ENCODE measurements around the gene BICRA.
"Not testable (repeated sequence)": the region's sequence is repeated elsewhere in the genome, so short reads cannot be mapped to it uniquely, and the experiment has no call there.

BICRA gene

DNA sequence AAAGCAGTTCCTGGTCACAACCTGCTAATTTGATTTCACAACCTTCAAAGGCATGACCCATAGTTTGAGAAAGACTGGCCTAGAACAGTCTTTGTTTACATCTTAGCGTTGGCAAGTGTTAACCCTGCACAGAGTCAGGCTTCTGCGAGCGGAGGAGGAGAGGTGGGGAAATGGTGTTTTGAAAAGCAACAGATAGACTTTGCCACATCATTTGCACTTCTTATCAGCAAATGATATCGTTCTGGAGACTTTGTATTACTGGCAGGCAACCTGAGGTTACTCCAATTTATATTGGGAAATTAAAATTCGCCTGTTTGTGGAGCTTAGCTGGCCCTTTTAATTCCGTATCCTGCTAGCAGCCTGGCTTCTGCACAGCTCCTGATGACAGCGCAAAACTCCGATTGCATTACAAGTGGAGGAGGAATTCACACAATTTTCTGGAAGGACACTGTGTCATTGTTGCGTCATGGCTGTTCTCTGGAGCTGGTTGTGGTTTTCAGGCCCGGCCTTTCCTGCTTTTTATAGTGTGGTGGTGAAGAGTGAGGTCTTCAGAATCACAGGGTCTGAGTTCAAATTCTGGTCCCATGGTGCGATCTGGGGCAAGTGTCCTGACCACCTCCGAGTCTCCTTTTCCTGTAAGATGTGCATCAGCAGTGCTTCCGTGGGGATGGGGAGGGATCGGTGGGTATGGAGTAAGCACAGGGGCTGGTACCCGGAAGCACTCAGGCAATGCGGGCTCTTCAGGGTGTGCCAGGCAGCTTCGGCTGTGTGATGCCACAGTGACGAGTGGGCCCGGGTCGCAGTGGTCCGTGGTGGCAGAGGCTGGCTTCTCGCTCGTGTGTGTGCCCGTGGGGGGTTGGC is 55.2 kb downstream of the BICRA start:
- peak; percentile 98 for DNase-seq

- not testable (repeated sequence) for DNase-seq
Observed at GRCh38 chr19:47668556-47668955, 59.6 kb downstream of the BICRA start.

GRCh38 chr19:47670736-47671135 is 61.8 kb downstream of the BICRA start:
- no peak for DNase-seq

- no peak for DNase-seq
Observed at GRCh38 chr19:47671499-47671898, 62.6 kb downstream of the BICRA start.

DNA sequence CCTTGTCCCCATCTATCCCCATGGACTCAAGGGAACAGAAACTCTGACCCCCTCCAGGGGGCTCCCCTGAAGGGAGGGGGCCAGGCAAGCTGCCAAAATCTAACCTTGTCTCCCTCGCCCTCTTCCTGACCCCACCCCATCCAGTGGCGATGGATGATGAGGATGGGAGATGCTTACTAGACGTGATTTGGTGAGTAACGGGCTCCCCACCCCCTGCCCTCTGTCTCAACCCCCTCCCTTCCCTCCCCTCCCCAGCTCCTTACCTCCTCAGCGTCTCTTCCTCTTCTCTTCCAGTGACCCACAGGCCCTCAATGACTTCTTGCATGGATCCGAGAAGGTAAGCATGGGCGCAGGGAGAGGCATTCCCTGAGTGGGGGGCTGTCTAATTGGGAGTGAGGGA is 64.5 kb downstream of the BICRA start:
- DNase-seq, result no peak

DNA sequence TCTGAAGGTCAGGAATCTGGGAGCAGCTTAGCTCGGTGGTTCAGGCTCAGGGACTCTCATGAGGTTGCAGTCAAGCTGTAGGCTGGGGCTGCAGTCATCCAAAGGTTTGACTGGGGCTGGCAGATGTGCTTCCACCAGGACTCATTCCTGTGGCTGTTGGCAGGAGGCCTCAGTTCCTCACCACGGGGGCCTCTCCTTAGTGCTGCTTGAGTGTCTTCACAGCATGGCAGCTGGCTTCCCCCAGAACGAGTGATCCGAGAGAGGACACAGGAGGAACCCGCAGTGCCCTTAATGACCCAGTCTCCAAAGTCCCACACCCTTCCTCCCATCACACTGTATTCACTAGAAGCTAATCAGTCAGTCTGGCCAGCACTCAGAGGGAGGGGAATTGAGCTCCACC is 65.6 kb downstream of the BICRA start:
- no peak for DNase-seq

DNA sequence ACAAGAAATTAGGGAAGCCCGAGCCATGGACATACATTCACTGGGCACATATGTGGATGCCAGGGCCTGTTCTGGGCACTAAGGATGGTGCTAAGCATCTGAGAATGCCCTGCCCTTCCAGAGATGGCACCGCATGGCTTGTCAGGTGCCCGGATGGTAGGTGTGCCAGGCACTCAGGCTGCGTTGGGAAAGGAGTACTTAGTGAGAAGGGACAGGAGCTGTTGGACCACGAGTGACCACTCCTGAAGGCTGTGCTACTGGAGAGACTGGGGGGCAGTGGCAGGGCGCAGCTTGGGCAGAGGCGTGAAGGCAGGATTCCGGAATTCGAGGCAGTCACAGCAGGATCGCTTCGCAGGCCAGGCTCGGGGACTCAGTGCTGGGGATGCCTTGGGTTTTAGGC is 66.3 kb downstream of the BICRA start:
- no peak for DNase-seq

DNA sequence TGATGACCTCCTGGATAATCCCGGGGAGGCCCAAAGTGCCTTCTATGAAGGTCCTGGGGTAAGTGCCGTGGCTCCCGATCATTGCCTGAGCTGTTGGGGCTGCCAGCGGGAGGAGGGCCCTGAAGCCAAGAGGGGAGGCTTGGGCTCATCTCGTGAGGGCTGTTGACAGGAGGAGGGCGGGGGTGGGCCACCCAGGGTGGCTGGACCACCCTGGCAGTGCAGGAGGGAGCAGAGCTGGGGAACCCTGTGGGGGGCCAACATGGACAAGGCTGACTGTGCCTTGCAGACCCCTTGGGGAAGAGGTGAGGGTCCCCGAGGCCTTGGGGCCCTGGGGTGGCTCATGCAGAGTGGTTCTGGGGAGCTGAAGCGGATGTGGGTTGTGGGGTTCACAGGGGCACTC is 66.9 kb downstream of the BICRA start:
- no peak for DNase-seq

DNA sequence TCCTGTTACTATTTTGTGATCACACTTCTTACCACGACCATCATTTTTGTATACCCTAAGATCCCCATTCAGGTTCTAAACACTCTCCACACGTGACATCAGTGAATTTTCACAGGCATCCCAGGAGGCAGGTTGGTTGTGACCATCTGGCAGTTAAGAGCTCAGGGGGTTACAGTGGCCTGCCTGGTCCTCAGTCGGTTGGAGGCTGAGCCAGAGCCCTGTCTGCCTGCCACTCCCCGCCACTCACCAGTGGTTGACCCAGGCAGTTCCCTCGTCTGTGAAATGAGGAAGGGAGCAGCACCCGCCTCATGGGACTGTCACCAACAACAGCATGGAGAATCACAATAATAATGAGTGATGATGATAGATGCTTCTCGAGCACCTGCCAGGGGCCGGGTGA is 67.9 kb downstream of the BICRA start:
- no peak for DNase-seq

DNA sequence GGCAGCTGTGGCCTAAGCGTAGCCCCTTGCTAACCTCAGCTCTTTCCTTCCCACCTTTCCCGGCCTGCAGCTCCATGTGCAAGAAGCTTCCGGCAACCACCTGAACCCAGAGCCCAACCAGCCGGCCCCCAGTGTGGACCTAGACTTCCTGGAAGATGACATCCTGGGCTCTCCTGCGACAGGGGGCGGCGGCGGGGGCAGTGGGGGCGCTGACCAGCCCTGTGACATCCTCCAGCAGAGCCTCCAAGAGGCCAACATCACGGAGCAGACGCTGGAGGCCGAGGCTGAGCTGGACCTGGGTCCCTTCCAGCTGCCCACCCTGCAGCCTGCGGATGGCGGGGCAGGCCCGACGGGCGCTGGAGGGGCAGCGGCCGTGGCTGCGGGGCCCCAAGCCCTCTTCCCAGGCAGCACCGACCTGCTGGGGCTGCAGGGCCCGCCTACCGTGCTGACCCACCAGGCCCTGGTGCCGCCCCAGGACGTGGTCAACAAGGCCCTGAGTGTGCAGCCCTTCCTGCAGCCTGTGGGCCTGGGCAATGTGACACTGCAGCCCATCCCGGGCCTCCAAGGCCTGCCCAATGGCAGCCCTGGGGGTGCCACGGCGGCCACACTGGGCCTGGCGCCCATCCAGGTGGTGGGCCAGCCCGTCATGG is 70.4 kb downstream of the BICRA start:
- no peak for DNase-seq

- no peak for DNase-seq
Observed at GRCh38 chr19:47679922-47680857, 71.3 kb downstream of the BICRA start.

- no peak for DNase-seq
Observed at GRCh38 chr19:47680858-47681332, 72.0 kb downstream of the BICRA start.

DNA sequence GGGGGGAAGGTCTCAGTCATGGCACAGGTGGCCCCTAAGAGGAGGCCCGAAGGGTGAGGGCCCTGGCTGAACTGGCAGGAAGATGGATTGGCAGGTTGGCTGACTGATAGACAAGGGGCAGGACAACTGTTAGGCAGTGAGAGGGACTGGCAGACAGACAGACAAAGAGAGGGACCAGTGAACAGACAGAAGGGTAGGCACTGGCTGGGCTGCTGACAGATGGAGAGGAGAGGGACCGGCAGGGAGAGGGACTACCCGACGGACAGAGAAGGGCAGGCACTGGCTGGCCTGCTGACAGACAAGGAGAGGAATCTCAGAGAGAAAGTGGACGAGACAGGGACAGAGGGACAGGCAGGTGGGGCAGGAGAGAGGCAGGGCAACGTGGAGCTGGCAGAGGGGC is 72.5 kb downstream of the BICRA start:
- DNase-seq, result no peak

DNA sequence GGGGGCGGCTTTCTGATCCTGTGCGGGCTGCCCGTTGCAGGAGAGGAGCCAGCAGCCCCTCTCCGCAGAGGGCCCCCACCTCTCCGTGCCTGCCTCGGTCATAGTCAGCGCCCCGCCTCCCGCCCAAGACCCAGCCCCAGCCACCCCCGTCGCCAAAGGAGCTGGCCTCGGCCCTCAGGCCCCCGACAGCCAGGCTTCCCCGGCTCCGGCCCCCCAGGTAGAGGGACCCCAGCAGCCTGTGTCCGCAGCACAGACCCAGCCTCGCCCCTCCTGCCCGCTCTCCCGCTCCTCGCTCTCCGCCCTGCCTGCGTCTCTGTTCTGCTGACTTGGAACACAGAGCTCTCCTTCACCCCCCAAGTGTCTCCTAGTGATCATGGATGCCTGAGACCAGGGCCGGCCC is 73.0 kb downstream of the BICRA start:
- no peak for DNase-seq

DNA sequence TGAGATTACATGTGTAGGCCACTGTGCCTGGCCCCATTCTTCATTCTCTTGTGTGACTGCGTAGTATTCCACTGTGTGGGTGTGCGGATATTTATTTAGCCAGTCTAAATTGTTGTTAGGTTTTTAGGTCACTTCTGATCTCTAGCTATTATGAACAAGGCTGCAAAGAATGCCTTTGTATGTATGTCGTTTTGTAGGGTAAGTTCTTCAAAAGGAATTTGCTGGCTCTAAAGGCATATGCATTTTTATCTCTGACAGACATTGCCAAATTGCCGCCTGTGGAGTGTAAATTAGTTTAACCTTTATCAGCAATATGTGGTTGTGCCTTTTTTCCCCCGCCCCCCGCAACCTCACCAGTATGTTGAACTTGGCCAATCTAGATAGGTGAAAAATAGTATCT is 74.0 kb downstream of the BICRA start:
- no peak for DNase-seq

DNA sequence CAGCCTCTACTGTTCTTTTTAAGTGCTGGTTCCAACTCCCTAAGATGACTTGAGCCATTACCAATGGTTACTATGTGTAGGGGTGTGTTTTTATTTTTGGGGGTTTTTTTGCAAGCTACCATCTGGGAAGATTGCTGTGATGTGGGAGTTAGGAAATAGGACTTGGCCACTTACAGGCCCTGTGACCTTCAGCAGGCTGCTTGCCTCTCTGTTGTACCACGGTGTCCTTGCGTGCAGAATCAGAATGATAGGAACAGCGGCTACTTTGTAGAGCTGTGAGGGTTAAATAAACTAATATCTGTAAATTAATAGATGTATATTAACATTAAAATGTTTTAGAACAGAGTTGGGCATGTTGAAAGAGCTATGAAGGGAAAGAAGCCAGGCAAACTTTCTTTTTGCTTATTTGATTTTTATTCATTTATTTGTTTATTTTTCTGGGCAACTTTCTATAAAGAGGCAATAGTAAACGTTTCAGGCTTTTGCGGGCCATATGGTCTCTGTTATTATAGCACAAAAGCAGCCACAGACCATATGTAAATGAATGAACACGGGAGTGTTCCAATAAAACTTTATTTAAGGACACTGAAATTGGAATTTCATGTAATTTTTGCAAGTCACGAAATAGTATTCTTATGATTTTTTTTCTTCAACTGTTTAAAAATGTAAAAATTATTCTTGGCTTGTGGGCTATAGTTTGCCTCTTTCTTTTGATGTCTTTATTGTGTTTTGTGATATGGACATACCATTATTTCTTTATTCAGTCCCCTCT is 77.9 kb downstream of the BICRA start:
- no peak for DNase-seq

DNA sequence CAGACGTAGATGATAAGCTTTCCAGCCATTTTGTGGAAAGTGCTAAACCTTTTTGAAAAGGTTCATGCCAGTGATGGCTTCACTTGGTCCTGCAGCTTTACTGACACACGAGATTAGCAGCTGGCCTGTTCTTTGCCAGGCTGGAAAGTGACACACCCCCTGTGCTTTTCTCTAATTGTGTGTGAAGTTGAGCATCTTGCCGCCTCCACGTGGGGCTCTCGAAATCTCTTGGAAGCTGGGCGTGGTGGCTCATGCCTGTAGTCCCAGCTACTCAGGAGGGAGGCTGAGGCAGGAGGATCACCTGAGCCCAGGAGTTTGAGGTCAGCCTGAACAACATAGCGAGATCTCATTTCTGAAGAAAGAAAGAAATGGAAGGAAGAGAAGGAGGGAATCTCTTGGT is 79.0 kb downstream of the BICRA start:
- DNase-seq, result no peak

GRCh38 chr19:47691090-47691489 is 82.2 kb downstream of the BICRA start:
- DNase-seq, result no peak

- no peak for DNase-seq
Observed at GRCh38 chr19:47691782-47692181, 82.8 kb downstream of the BICRA start.

- DNase-seq, result no peak
Observed at GRCh38 chr19:47693489-47693888, 84.6 kb downstream of the BICRA start.

- no peak for DNase-seq
Observed at GRCh38 chr19:47693903-47694302, 85.0 kb downstream of the BICRA start.

DNA sequence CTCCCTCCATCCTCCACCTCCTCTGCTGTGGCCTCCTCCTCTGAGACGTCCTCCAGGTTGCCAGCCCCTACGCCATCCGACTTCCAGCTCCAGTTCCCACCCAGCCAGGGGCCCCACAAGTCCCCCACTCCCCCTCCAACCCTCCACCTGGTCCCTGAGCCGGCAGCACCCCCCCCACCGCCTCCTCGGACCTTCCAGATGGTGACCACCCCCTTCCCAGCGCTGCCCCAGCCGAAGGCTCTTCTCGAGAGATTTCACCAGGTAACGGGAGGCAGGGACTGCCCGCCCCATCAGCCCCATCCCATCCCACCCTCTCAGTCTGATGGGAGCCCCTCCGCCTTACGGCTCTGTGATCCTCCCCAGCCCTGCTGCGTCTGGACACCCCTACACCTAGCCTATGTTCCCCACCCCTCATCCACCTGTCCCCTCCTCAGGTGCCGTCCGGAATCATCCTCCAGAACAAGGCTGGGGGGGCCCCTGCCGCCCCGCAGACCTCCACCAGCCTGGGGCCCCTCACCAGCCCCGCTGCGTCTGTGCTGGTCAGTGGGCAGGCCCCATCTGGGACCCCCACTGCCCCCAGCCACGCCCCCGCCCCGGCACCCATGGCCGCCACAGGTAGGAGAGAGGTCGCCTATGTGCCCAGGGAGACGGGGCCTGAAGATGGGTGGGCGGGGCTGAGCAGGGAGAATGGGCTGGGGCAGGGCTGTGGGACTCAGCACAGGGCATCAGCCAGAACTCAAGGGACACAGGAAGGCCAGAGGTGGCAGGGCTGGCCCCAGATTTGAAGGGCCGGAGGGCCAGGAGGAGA is 85.7 kb downstream of the BICRA start:
- no peak for DNase-seq
